PC-9 (cell line): ENCODE measurements around the gene SPATS2L. TPM values are rescaled to one million over a fixed set of nuclear protein-coding genes. Genes with fewer than 3 reads are reported as not detected.

ENCODE experiments used
- BruUV-seq: library from RNA; stranded (reverse); fragments of 400-500 nt; replicated peaks from 2 replicates; lab custom pipeline; 2021; lab: Mats Ljungman, UMichigan
- CTCF ChIA-PET: fragments of 300-600 bp; sonication (Branson Sonifier 250); formaldehyde crosslinking; loops from one replicate; lab custom pipeline; 2022; ENCODE audit warnings: antibody characterized with exemption; lab: Charles Lee
- POLR2A ChIA-PET: fragments of 300-600 bp; sonication (Branson Sonifier 250); formaldehyde crosslinking; loops from one replicate; lab custom pipeline; 2022; ENCODE audit warnings: antibody characterized with exemption; ENCODE audit not compliant: unreplicated experiment; lab: Charles Lee
- DNase-seq, 2 experiments: peaks; one replicate each; pipeline versions ENCODE4 v3.0.0 to v3.0.0-alpha.2; 2015 to 2022; ENCODE audit warnings: mixed read lengths in 1 of 2
- H2AFZ ChIP-seq: fragments of 200-600 bp; sonication (generic); 2 replicates; pipeline ENCODE4 v1.8.1; 2017; ENCODE audit warnings: antibody characterized with exemption
- H3F3A ChIP-seq: fragments of 200-600 bp; sonication (generic); 2 replicates; pipeline ENCODE4 v1.8.1; 2017; ENCODE audit warnings: antibody characterized with exemption, mild to moderate bottlenecking, low read depth; ENCODE audit not compliant: insufficient read depth
- H3K27ac ChIP-seq: fragments of 200-600 bp; sonication (generic); 2 replicates; pipeline ENCODE4 v1.6.1; 2016; ENCODE audit warnings: mixed run types
- H3K27me3 ChIP-seq: fragments of 200-600 bp; sonication (generic); 2 replicates; pipeline ENCODE4 v1.6.1; 2016; ENCODE audit warnings: low read depth, mixed run types; ENCODE audit not compliant: insufficient read depth
- H3K36me3 ChIP-seq: fragments of 200-600 bp; sonication (generic); 2 replicates; pipeline ENCODE4 v1.6.1; 2016; ENCODE audit warnings: low read depth, mixed run types
- H3K4me1 ChIP-seq: fragments of 200-600 bp; sonication (generic); replicated peaks from 2 replicates; pipeline ENCODE4 v1.6.1; 2016; ENCODE audit warnings: mixed run types; ENCODE audit not compliant: insufficient read depth
- H3K4me2 ChIP-seq: fragments of 200-600 bp; sonication (generic); 2 replicates; pipeline ENCODE4 v1.6.1; 2017; ENCODE audit warnings: mixed run types
- H3K4me3 ChIP-seq: fragments of 200-600 bp; sonication (generic); 2 replicates; pipeline ENCODE4 v1.6.1; 2016; ENCODE audit warnings: mixed run types
- H3K79me2 ChIP-seq: fragments of 200-600 bp; sonication (generic); 2 replicates; pipeline ENCODE4 v1.6.1; 2017; ENCODE audit warnings: low read depth, mixed run types
- H3K9me2 ChIP-seq: fragments of 200-600 bp; sonication (generic); 2 replicates; pipeline ENCODE4 v1.8.1; 2017; ENCODE audit warnings: mild to moderate bottlenecking; ENCODE audit not compliant: insufficient read depth
- H3K9me3 ChIP-seq: fragments of 200-600 bp; sonication (generic); 2 replicates; pipeline ENCODE4 v1.8.1; 2016; ENCODE audit warnings: low read depth; ENCODE audit not compliant: insufficient read depth
- H4K20me1 ChIP-seq: fragments of 200-600 bp; sonication (generic); 2 replicates; pipeline ENCODE4 v1.8.1; 2017; ENCODE audit not compliant: insufficient read depth
- EZH2 ChIP-seq: fragments of 200-600 bp; sonication (generic); IDR thresholded peaks from 2 replicates; pipeline ENCODE4 v1.8.0; 2017; ENCODE audit warnings: antibody characterized with exemption, low read depth
- intact Hi-C: fragments of 100-400 bp; cut with micrococcal nuclease; formaldehyde crosslinking; loops from one replicate; pipeline ENCODE4 v1.10.0; 2022; ENCODE audit not compliant: unreplicated experiment
- total RNA-seq: library from RNA; stranded (reverse); gene quantifications from 2 replicates; pipeline ENCODE4 v1.2.3, GENCODE V29; 2021
- TF ChIP-seq, protein P1 (sequence below): fragments of 200-600 bp; sonication (generic); conservative IDR thresholded peaks from 2 replicates; pipeline ENCODE4 v1.6.1; 2017; ENCODE audit warnings: mixed run types, antibody characterized with exemption, mild to moderate bottlenecking, moderate library complexity

Gene SPATS2L
- total RNA-seq, 1 experiment from 2014 or later = 199 TPM

DNA sequence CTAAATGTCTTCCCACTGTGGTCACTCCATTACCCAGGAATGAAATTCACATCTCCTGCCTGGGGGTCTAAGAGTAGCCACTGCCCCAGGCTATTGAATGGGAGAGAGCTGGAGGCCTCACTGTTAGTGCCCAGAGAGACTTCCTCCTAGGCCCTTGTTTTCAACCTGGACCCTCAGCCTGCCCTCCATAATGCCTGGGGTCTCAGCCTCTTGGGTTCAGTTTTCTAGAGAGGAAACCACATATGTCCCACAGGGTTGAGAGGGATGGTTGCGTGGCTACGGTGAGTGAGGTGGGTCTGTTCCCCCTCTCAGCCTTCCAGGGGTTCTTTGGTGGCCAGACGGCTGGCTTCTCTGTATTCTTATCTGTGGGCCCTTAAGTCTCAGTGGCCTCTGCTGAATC is 43.4 kb downstream of the SPATS2L start:
- no peaks in the 10 kb centered on the region for H4K20me1 ChIP-seq

DNA sequence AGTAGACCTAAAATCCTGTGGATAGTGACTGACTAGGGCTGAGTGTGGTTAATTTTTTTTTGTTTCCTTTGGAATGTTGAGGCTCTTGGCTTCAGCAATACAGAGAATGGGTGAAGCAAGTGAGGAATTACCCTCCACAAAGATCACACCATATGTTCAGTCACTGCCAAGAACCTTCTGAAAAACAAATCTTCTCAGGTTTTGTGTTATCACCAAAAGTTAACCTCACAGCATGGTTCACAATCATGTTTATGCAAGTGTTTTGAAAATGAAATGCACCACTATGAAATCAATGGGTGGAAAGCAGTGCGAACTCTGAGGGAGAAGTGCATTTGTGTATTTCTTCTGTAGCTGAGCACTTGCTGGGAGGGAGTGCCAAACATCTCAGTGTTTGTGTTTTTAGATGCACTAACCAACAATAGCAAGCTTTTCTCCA is 44.4 kb downstream of the SPATS2L start:
- H3K9me3 ChIP-seq = no peaks in the 10 kb centered on the region
- TF ChIP-seq, protein P1, sequence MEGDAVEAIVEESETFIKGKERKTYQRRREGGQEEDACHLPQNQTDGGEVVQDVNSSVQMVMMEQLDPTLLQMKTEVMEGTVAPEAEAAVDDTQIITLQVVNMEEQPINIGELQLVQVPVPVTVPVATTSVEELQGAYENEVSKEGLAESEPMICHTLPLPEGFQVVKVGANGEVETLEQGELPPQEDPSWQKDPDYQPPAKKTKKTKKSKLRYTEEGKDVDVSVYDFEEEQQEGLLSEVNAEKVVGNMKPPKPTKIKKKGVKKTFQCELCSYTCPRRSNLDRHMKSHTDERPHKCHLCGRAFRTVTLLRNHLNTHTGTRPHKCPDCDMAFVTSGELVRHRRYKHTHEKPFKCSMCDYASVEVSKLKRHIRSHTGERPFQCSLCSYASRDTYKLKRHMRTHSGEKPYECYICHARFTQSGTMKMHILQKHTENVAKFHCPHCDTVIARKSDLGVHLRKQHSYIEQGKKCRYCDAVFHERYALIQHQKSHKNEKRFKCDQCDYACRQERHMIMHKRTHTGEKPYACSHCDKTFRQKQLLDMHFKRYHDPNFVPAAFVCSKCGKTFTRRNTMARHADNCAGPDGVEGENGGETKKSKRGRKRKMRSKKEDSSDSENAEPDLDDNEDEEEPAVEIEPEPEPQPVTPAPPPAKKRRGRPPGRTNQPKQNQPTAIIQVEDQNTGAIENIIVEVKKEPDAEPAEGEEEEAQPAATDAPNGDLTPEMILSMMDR = no peak
- no peak for TF ChIP-seq EZH2
- peaks cover 45% of the 10 kb centered on the region for H3K4me1 ChIP-seq
- intact Hi-C loops = loop anchor here (5.0 kb wide), 1 partner anchor 56 kb away; no protein-coding TSS in a partner anchor
- no peaks in the 10 kb centered on the region for H4K20me1 ChIP-seq
- no peaks in the 10 kb centered on the region for H3K9me2 ChIP-seq
- H2AFZ ChIP-seq = no peak overlapping the region
- ChIA-PET POLR2A (interaction anchor here (0.8 kb wide), 1 partner anchor 50 kb away, joined by 12 read pairs; no protein-coding TSS in a partner anchor), CTCF (no interaction called here)
- peak overlapping the region; percentile 56; the same call in 1 of the 2 replicates for H3K27ac ChIP-seq
- H3K4me2 ChIP-seq = 0 out of 2 replicates have a peak overlapping the region, but pooled peaks have one; percentile 5
- DNase-seq = no peak
- BruUV-seq = no TSS peak
- peaks cover 7% of the 10 kb centered on the region; the same call in 1 of the 2 replicates for H3F3A ChIP-seq
- H3K36me3 ChIP-seq = no peaks in the 10 kb centered on the region
- H3K4me3 ChIP-seq = no peak overlapping the region
- peaks cover 57% of the 10 kb centered on the region for H3K79me2 ChIP-seq
- H3K27me3 ChIP-seq = no peaks in the 10 kb centered on the region

More for the DNA sequence above, 43.4 kb downstream of the SPATS2L start:
- Histone ChIP-seq H3K4me1 (peaks cover 43% of the 10 kb centered on the region), H3K79me2 (peaks cover 65% of the 10 kb centered on the region), H3K27me3 (no peaks in the 10 kb centered on the region), H3K9me2 (no peaks in the 10 kb centered on the region), H3F3A (peaks cover 7% of the 10 kb centered on the region; the same call in 1 of the 2 replicates), H3K9me3 (no peaks in the 10 kb centered on the region), H3K36me3 (no peaks in the 10 kb centered on the region), H3K27ac (no peak overlapping the region), H3K4me3 (no peak overlapping the region), H2AFZ (no peak overlapping the region), H3K4me2 (no peak overlapping the region)
- TF ChIP-seq, protein P1 = no peak
- TF ChIP-seq EZH2 = no peak
- ChIA-PET POLR2A (no interaction called here), CTCF (no interaction called here)
- BruUV-seq = no TSS peak
- DNase-seq = no peak
- intact Hi-C loops = loop anchor here (5.0 kb wide), 1 partner anchor 57 kb away; no protein-coding TSS in a partner anchor

DNA sequence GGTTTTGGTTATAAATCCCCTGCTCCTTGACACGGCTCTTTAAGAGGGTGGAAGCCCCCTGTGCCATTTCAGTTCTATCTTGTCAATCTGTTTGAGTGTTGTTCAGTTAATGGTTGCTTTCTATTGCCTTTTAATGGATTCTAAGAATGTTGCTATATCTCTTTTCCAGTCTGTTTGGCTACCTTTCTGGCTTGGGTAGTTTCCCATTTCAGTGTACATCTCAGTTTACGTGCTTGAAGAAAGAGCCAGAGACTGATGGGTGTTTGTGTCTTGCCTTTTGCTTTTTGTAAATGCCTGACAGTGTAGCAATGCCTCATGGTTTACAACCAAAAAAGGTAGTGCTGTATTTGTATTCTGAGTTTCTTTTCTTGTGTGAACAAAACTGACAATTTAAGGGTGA is 45.3 kb downstream of the SPATS2L start:
- H3K9me3 ChIP-seq = no peaks in the 10 kb centered on the region
- DNase-seq = no peak
- H3K4me1 ChIP-seq = peaks cover 45% of the 10 kb centered on the region
- H2AFZ ChIP-seq = no peak overlapping the region
- no peaks in the 10 kb centered on the region for H3K9me2 ChIP-seq
- H3F3A ChIP-seq = peaks cover 9% of the 10 kb centered on the region; the same call in 1 of the 2 replicates
- CTCF ChIA-PET = no interaction called here
- H4K20me1 ChIP-seq = no peaks in the 10 kb centered on the region
- intact Hi-C loops = loop anchor here (2.0 to 5.0 kb wide), 3 partner anchors 25 to 55 kb away; no protein-coding TSS in a partner anchor
- no peaks in the 10 kb centered on the region for H3K27me3 ChIP-seq
- TF ChIP-seq EZH2 = no peak
- TF ChIP-seq, protein P1 = no peak
- peaks cover 53% of the 10 kb centered on the region for H3K79me2 ChIP-seq
- no TSS peak for BruUV-seq
- H3K4me2 ChIP-seq = 0 out of 2 replicates have a peak overlapping the region, but pooled peaks have one; percentile 5
- H3K27ac ChIP-seq = peak overlapping the region; percentile 56; the same call in 1 of the 2 replicates
- no peaks in the 10 kb centered on the region for H3K36me3 ChIP-seq
- no peak overlapping the region for H3K4me3 ChIP-seq
- POLR2A ChIA-PET = interaction anchor here (0.6 kb wide), 1 partner anchor 29 kb away, joined by 3 read pairs; no protein-coding TSS in a partner anchor
